ENCODE measurements around the gene DNM3.

DNA sequence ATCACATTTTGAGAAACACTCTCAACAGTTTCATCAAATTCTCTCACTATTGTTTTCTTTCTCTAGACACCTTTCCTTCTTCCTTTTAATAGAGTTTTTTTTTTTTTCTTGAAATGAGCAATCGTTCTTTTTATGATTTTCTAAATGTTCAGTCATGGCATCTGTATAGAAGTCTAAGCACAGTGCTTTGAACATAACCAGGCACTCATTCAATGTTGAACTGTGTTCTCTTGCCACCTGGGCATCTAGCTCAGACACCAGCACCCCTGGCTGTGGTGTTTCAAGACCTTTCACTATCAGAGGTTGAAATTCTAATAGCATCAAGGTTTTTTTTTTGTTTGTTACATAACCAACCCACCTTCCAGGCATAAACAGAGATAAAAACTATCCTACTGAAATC is 96.6 kb downstream of the DNM3 start:
- TF ChIP-seq, protein P1, sequence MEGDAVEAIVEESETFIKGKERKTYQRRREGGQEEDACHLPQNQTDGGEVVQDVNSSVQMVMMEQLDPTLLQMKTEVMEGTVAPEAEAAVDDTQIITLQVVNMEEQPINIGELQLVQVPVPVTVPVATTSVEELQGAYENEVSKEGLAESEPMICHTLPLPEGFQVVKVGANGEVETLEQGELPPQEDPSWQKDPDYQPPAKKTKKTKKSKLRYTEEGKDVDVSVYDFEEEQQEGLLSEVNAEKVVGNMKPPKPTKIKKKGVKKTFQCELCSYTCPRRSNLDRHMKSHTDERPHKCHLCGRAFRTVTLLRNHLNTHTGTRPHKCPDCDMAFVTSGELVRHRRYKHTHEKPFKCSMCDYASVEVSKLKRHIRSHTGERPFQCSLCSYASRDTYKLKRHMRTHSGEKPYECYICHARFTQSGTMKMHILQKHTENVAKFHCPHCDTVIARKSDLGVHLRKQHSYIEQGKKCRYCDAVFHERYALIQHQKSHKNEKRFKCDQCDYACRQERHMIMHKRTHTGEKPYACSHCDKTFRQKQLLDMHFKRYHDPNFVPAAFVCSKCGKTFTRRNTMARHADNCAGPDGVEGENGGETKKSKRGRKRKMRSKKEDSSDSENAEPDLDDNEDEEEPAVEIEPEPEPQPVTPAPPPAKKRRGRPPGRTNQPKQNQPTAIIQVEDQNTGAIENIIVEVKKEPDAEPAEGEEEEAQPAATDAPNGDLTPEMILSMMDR (IDR thresholded peaks at IDR 0.05): no peak
- no peak for TF ChIP-seq EZH2 (IDR thresholded peaks at IDR 0.05; ENCODE audit: borderline replicate concordance, insufficient read depth, low read depth, low read length, poor library complexity, severe bottlenecking)
